GM18526 (cell line): ENCODE results near the gene PLPP2.

ENCODE experiments used
- POLR2A ChIP-seq: IDR thresholded peaks from 3 replicates; pipeline ENCODE4 v1.6.1; 2011; ENCODE audit not compliant: insufficient read length; ENCODE audit errors: extremely low read depth

PLPP2 gene

GRCh38 chr19:287381-287871, 3.8 kb downstream of the PLPP2 start:
- no peak for TF ChIP-seq POLR2A

GRCh38 chr19:283395-283794, 7.8 kb downstream of the PLPP2 start:
- TF ChIP-seq POLR2A: no peak

GRCh38 chr19:282501-282900, 8.7 kb downstream of the PLPP2 start:
- no peak for TF ChIP-seq POLR2A

- TF ChIP-seq POLR2A: no peak
Observed at GRCh38 chr19:281992-282391, 9.2 kb downstream of the PLPP2 start.

GRCh38 chr19:281156-281853, 9.9 kb downstream of the PLPP2 start:
- TF ChIP-seq POLR2A: no peak

GRCh38 chr19:280541-281009, 10.6 kb downstream of the PLPP2 start:
- no peak for TF ChIP-seq POLR2A

GRCh38 chr19:279656-280055, 11.5 kb downstream of the PLPP2 start:
- no peak for TF ChIP-seq POLR2A

GRCh38 chr19:279231-279630, 12.0 kb downstream of the PLPP2 start:
- no peak for TF ChIP-seq POLR2A

GRCh38 chr19:277581-278165, 13.5 kb downstream of the PLPP2 start:
- no peak for TF ChIP-seq POLR2A

- no peak for TF ChIP-seq POLR2A
Observed at GRCh38 chr19:277131-277530, 14.1 kb downstream of the PLPP2 start.

- TF ChIP-seq POLR2A: no peak
Observed at GRCh38 chr19:275958-276646, 15.1 kb downstream of the PLPP2 start.

GRCh38 chr19:275000-275399, 16.2 kb downstream of the PLPP2 start:
- TF ChIP-seq POLR2A: no peak

GRCh38 chr19:273393-273792, 17.8 kb downstream of the PLPP2 start:
- no peak for TF ChIP-seq POLR2A

- TF ChIP-seq POLR2A: no peak
Observed at GRCh38 chr19:271856-272255, 19.3 kb downstream of the PLPP2 start.

GRCh38 chr19:269241-269640, 22.0 kb downstream of the PLPP2 start:
- no peak for TF ChIP-seq POLR2A

- no peak for TF ChIP-seq POLR2A
Observed at GRCh38 chr19:262125-262524, 29.1 kb downstream of the PLPP2 start.

GRCh38 chr19:246551-246950, 44.7 kb downstream of the PLPP2 start:
- no peak for TF ChIP-seq POLR2A

- no peak for TF ChIP-seq POLR2A
Observed at GRCh38 chr19:245457-245856, 45.7 kb downstream of the PLPP2 start.
